ENCODE measurements around the gene MTMR1. TPM values are rescaled to one million over a fixed set of nuclear protein-coding genes. Genes with fewer than 3 reads are reported as not detected.

The MTMR1 gene
- total RNA-seq, 4 donors from 2014 or later = 17.6 to 28.4 (median 24.6) TPM

DNA sequence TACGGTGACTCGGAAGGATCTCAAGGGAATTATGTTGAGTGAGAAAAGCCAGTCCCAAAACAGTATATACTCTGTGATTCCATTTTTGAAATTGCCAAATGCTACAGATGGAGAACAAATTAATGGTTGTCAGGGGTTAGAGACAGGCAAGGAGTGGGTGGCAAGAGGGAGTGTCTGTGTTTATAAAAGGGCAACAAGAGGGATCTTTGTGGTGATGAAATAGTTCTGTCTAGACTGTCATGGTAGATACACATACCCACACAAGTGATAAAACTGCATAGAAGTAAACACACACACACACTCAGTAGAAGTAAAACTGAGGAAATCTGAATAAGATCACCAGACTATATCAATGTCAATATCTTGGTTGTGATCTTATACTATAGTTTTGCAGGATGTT is 112.5 kb downstream of the MTMR1 start:
- 85 to 90% methylated on average over 2 of the region's 2 CpGs for WGBS, 2 donors
- Histone ChIP-seq H3K4me1 (no peaks in the 10 kb centered on the region), H3K27ac (no peak overlapping the region), H3K27me3 (no peaks in the 10 kb centered on the region), H3K36me3 (no peaks in the 10 kb centered on the region), H3K4me3 (replicated peaks in 1 of 3) (no peak overlapping the region), H3K9me3 (no peaks in the 10 kb centered on the region)
- DNase-seq = no peak
- no peak for TF ChIP-seq POLR2A (IDR thresholded peaks at IDR 0.05)
- TF ChIP-seq, protein P1, sequence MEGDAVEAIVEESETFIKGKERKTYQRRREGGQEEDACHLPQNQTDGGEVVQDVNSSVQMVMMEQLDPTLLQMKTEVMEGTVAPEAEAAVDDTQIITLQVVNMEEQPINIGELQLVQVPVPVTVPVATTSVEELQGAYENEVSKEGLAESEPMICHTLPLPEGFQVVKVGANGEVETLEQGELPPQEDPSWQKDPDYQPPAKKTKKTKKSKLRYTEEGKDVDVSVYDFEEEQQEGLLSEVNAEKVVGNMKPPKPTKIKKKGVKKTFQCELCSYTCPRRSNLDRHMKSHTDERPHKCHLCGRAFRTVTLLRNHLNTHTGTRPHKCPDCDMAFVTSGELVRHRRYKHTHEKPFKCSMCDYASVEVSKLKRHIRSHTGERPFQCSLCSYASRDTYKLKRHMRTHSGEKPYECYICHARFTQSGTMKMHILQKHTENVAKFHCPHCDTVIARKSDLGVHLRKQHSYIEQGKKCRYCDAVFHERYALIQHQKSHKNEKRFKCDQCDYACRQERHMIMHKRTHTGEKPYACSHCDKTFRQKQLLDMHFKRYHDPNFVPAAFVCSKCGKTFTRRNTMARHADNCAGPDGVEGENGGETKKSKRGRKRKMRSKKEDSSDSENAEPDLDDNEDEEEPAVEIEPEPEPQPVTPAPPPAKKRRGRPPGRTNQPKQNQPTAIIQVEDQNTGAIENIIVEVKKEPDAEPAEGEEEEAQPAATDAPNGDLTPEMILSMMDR (IDR thresholded peaks at IDR 0.05) = no peak
- intact Hi-C loops (cut with DNase I) = no loop called here

GRCh38 chrX:150806827-150807226 is 113.6 kb downstream of the MTMR1 start:
- Histone ChIP-seq H3K36me3 (no peaks in the 10 kb centered on the region), H3K27me3 (no peaks in the 10 kb centered on the region), H3K4me1 (no peaks in the 10 kb centered on the region), H3K27ac (no peak overlapping the region), H3K9me3 (no peaks in the 10 kb centered on the region), H3K4me3 (replicated peaks in 1 of 3) (no peak overlapping the region)
- 89 to 100% methylated on average over 1 of the region's 1 CpG for WGBS, 2 donors
- DNase-seq = no peak
- TF ChIP-seq, protein P1 (IDR thresholded peaks at IDR 0.05) = no peak
- no peak for TF ChIP-seq POLR2A (IDR thresholded peaks at IDR 0.05)
- intact Hi-C loops (cut with DNase I) = no loop called here

DNA sequence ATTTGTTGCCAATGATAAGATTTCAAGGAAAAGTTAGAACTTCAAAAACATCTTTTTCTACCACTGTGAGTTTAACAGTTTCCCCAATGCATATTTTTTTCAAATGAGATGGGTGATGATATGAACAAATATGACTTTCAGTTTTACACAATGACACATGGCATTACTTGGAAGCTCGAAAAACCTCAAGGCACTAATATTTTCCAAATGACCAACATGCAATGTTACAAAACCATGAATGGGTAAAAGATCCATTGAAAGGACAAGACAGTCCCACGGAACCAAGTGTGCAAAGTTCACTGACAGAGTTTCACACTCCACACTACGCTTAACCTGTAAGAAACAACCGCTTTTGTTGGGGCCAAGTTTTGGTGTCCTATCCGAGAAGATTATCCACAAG is 120.7 kb downstream of the MTMR1 start:
- no peak for DNase-seq
- intact Hi-C loops (cut with DNase I) = no loop called here
- Histone ChIP-seq H3K9me3 (no peaks in the 10 kb centered on the region), H3K27ac (no peak overlapping the region), H3K4me1 (no peaks in the 10 kb centered on the region), H3K36me3 (no peaks in the 10 kb centered on the region), H3K27me3 (no peaks in the 10 kb centered on the region), H3K4me3 (replicated peaks in 1 of 3) (no peak overlapping the region)
- 90 to 93% methylated on average over 5 of the region's 5 CpGs for WGBS, 2 donors
- TF ChIP-seq POLR2A (IDR thresholded peaks at IDR 0.05) = no peak
- TF ChIP-seq, protein P1 (IDR thresholded peaks at IDR 0.05) = no peak

Other genes with a start within 250 kb of the MTMR1 start
- 10 to 100 TPM; 16.3 to 50.0 (median 22.8) TPM for gene MTM1, start 124.8 kb upstream of the MTMR1 start, total RNA-seq
- gene CD99L2, start 205.3 kb downstream of the MTMR1 start, total RNA-seq = 10 to 100 TPM; 26.4 to 39.1 (median 31.2) TPM